HepG2 (cell line): Measurements from ENCODE around the gene DGKG. TPM values are rescaled to one million over a fixed set of nuclear protein-coding genes. Genes with fewer than 3 reads are reported as not detected.

ENCODE experiments used
- ATAC-seq: fragments of 200-7000 bp; cut with Tn5 transposase; 3 replicates; pipeline ENCODE4 v1.9.1; 2020; ENCODE audit warnings: mild to moderate bottlenecking, moderate library complexity
- BruUV-seq: library from RNA; stranded (reverse); fragments of 400-500 nt; replicated peaks from 2 replicates; lab custom pipeline; 2021; lab: Mats Ljungman, UMichigan
- CTCF ChIA-PET: fragments of 300-600 bp; formaldehyde crosslinking; extraction: SDS; loops from one replicate; lab custom pipeline; 2021; ENCODE audit warnings: low total read pairs, inconsistent platforms, low intra/inter-chr PET ratio; lab: Yijun Ruan, JAX
- POLR2A ChIA-PET: fragments of 350-600 bp; sonication (Branson Sonifier 250); formaldehyde crosslinking; loops from one replicate; lab custom pipeline; 2020; ENCODE audit warnings: antibody characterized with exemption, inconsistent platforms; lab: Yijun Ruan, JAX
- DNase-seq: peaks from one replicate; pipeline ENCODE4 v3.0.0-alpha.2; 2015; ENCODE audit warnings: low spot score
- FAIRE-seq: peaks from 3 replicates; lab custom pipeline; 2011; peaks lifted over from hg19 to GRCh38; lab: Jason Lieb, UNC
- H2AFZ ChIP-seq: one replicate; pipeline ENCODE4 v1.6.1; 2011; ENCODE audit warnings: low read length, inconsistent platforms
- H3K27ac ChIP-seq: fragments of 300-600 bp; 3 replicates; pipeline ENCODE4 v1.8.0; 2011; ENCODE audit warnings: mixed run types, mild to moderate bottlenecking, mixed read lengths, low read length, inconsistent platforms; ENCODE audit not compliant: insufficient read depth; ENCODE audit errors: extremely low read length
- H3K27me3 ChIP-seq, 2 experiments: fragments of 200-600 bp in 1 of 2; 2 replicates in 1 of 2; 3 replicates in 1 of 2; pipeline versions ENCODE4 v1.6.0 to v1.8.0; 2011; ENCODE audit warnings: low read length in 2 of 2, mild to moderate bottlenecking in 2 of 2, moderate library complexity in 2 of 2, inconsistent platforms in 1 of 2; ENCODE audit not compliant: insufficient read depth in 2 of 2, control insufficient read depth in 1 of 2
- H3K36me3 ChIP-seq, 2 experiments: fragments of 200-600 bp in 1 of 2; replicated peaks in 1 of 2; 2 replicates in 1 of 2; 3 replicates in 1 of 2; pipeline versions ENCODE4 v1.5.1 to v1.8.0; 2011; ENCODE audit warnings: low read length in 2 of 2, inconsistent platforms in 1 of 2; ENCODE audit not compliant: insufficient read depth in 2 of 2, control insufficient read depth in 1 of 2
- H3K4me1 ChIP-seq: 2 replicates; pipeline ENCODE4 v1.5.1; 2012; ENCODE audit warnings: low read length, inconsistent platforms; ENCODE audit not compliant: insufficient read depth
- H3K4me2 ChIP-seq: 2 replicates; pipeline ENCODE4 v1.6.0; 2011; ENCODE audit warnings: low read depth, low read length, inconsistent platforms
- H3K4me3 ChIP-seq, 3 experiments: fragments of 200-600 bp in 1 of 3; sonication (generic), shearing (Covaris generic) in 1 of 3; replicated peaks in 1 of 3; 2 replicates each; pipeline ENCODE4 v1.5.1; 2011 to 2016; ENCODE audit warnings: low read length in 3 of 3, inconsistent platforms in 2 of 3, low read depth in 2 of 3, mild to moderate bottlenecking in 2 of 3, control low read depth in 1 of 3, mixed read lengths in 1 of 3; ENCODE audit not compliant: insufficient read depth in 1 of 3
- H3K79me2 ChIP-seq: one replicate; pipeline ENCODE4 v1.6.1; 2011; ENCODE audit warnings: low read length, inconsistent platforms; ENCODE audit not compliant: insufficient read depth
- H3K9ac ChIP-seq: 2 replicates; pipeline ENCODE4 v1.6.0; 2011; ENCODE audit warnings: mild to moderate bottlenecking, low read depth, low read length, inconsistent platforms; ENCODE audit not compliant: insufficient read depth
- H3K9me3 ChIP-seq: 2 replicates; pipeline ENCODE4 v1.5.1; 2012; ENCODE audit warnings: mild to moderate bottlenecking, low read length
- H4K20me1 ChIP-seq: 2 replicates; pipeline ENCODE4 v1.6.0; 2011; ENCODE audit warnings: inconsistent platforms, mild to moderate bottlenecking, low read length, moderate library complexity; ENCODE audit not compliant: insufficient read depth
- FOSL2 ChIP-seq: sonication (generic); formaldehyde crosslinking; IDR thresholded peaks from 2 replicates; pipeline ENCODE4 v1.4.0; 2020; ENCODE audit warnings: missing genetic modification reagents
- RBAK ChIP-seq: sonication (generic); formaldehyde crosslinking; IDR thresholded peaks from 2 replicates; pipeline ENCODE4 v1.5.1; 2020; ENCODE audit warnings: mild to moderate bottlenecking, missing genetic modification reagents
- SATB2 ChIP-seq: sonication (generic); formaldehyde crosslinking; IDR thresholded peaks from 2 replicates; pipeline ENCODE4 v1.5.0; 2020; ENCODE audit warnings: missing genetic modification reagents
- SSRP1 ChIP-seq: IDR thresholded peaks from 2 replicates; pipeline ENCODE4 v1.6.1; 2016; ENCODE audit warnings: control low read depth
- STAG1 ChIP-seq: sonication (generic); formaldehyde crosslinking; IDR thresholded peaks from 2 replicates; pipeline ENCODE4 v1.4.0; 2020; ENCODE audit warnings: missing genetic modification reagents
- TARDBP ChIP-seq: sonication (generic); formaldehyde crosslinking; IDR thresholded peaks from 2 replicates; pipeline ENCODE4 v1.8.0; 2022; ENCODE audit warnings: mild to moderate bottlenecking, missing genetic modification reagents
- TSC22D2 ChIP-seq: sonication (generic); formaldehyde crosslinking; IDR thresholded peaks from 2 replicates; pipeline ENCODE4 v1.5.1; 2020; ENCODE audit warnings: missing genetic modification reagents, mild to moderate bottlenecking, borderline replicate concordance
- ZBTB37 ChIP-seq: sonication (generic); formaldehyde crosslinking; IDR thresholded peaks from 2 replicates; pipeline ENCODE4 v1.4.0; 2020; ENCODE audit warnings: mild to moderate bottlenecking, missing genetic modification reagents
- ZNF432 ChIP-seq: sonication (generic); formaldehyde crosslinking; IDR thresholded peaks from 2 replicates; pipeline ENCODE4 v1.5.0; 2020; ENCODE audit warnings: missing genetic modification reagents, mild to moderate bottlenecking, borderline replicate concordance
- ZNF44 ChIP-seq: sonication (generic); formaldehyde crosslinking; IDR thresholded peaks from 2 replicates; pipeline ENCODE4 v1.5.1; 2020; ENCODE audit warnings: mild to moderate bottlenecking, missing genetic modification reagents
- ZNF468 ChIP-seq: sonication (generic); formaldehyde crosslinking; IDR thresholded peaks from 2 replicates; pipeline ENCODE4 v1.8.0; 2022; ENCODE audit warnings: mild to moderate bottlenecking, moderate library complexity, missing genetic modification reagents
- ZNF501 ChIP-seq: sonication (generic); formaldehyde crosslinking; IDR thresholded peaks from 2 replicates; pipeline ENCODE4 v1.5.1; 2020; ENCODE audit warnings: mild to moderate bottlenecking, moderate library complexity, missing genetic modification reagents
- ZNF572 ChIP-seq: sonication (generic); formaldehyde crosslinking; IDR thresholded peaks from 2 replicates; pipeline ENCODE4 v1.5.1; 2020; ENCODE audit warnings: mild to moderate bottlenecking, missing genetic modification reagents
- ZNF598 ChIP-seq: sonication (generic); formaldehyde crosslinking; IDR thresholded peaks from 2 replicates; pipeline ENCODE4 v1.5.1; 2020; ENCODE audit warnings: mild to moderate bottlenecking, missing genetic modification reagents, borderline replicate concordance
- ZNF761 ChIP-seq: sonication (generic); formaldehyde crosslinking; conservative IDR thresholded peaks from 2 replicates; pipeline ENCODE4 v1.4.0; 2020; ENCODE audit warnings: mild to moderate bottlenecking, missing genetic modification reagents
- ZSCAN31 ChIP-seq: sonication (generic); formaldehyde crosslinking; IDR thresholded peaks from 2 replicates; pipeline ENCODE4 v1.5.0; 2020; ENCODE audit warnings: low read depth, mild to moderate bottlenecking, missing genetic modification reagents
- WGBS: methylation state at CpG from one replicate; pipeline ENCODE4 v1.1.6; 2017; ENCODE audit warnings: low lambda C conversion rate; 5-methylcytosine and 5-hydroxymethylcytosine counted together
- in situ Hi-C: cut with HindIII; loops from 2 replicates; pipeline ENCODE4 v1.10.0; 2017; ENCODE audit warnings: low pct_unique_long_range_greater_than_20kb; ENCODE audit not compliant: extremely low pct_ligation_motif_present
- intact Hi-C: fragments of 100-400 bp; cut with micrococcal nuclease; formaldehyde crosslinking; loops from one replicate; pipeline ENCODE4 v1.10.0; 2022; ENCODE audit not compliant: unreplicated experiment
- polyA plus RNA-seq, 8 experiments: library from polyadenylated mRNA; depleted of rRNA in 3 of 8; stranded (reverse) in 7 of 8; unstranded in 1 of 8; fragments of >200 nt; fragmentation: Illumina TruSeq in 4 of 8; extraction: Trizol in 4 of 8; gene quantifications; 2 replicates each; pipeline versions ENCODE4 v1.2.1 to v1.2.3, GENCODE V29; 2011 to 2016; ENCODE audit warnings: low read depth in 4 of 8, missing spikeins in 1 of 8, mixed read lengths in 1 of 8; ENCODE audit not compliant: insufficient read depth in 1 of 8
- total RNA-seq, 5 experiments: library from RNA; depleted of rRNA; stranded (reverse); fragments of >200 nt; fragmentation: Illumina TruSeq; extraction: Trizol; gene quantifications; 2 replicates each; pipeline ENCODE4 v1.2.3, GENCODE V29; 2016; ENCODE audit warnings: low read depth in 1 of 5
- TF ChIP-seq, protein P1 (sequence below): sonication (generic); formaldehyde crosslinking; IDR thresholded peaks from 2 replicates; pipeline ENCODE4 v1.8.0; 2022; ENCODE audit warnings: mild to moderate bottlenecking, missing genetic modification reagents, borderline replicate concordance

The DGKG gene
- total and polyA plus RNA-seq, 2 of the 13 experiments (the other 11 are each of a cell fraction or from before 2014, with no cell fraction given), result 3.8 to 6.2 TPM

- TF ChIP-seq, protein P1, sequence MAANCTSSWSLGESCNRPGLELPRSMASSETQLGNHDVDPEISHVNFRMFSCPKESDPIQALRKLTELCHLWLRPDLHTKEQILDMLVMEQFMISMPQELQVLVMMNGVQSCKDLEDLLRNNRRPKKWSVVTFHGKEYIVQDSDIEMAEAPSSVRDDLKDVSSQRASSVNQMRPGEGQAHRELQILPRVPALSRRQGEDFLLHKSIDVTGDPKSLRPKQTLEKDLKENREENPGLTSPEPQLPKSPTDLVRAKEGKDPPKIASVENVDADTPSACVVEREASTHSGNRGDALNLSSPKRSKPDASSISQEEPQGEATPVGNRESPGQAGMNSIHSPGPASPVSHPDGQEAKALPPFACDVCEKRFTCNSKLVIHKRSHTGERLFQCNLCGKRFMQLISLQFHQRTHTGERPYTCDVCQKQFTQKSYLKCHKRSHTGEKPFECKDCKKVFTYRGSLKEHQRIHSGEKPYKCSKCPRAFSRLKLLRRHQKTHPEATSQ, result no peak
These were observed 229.5 kb downstream of the DGKG start (continued) for GRCh38 chr3:186132487-186132886.

DNA sequence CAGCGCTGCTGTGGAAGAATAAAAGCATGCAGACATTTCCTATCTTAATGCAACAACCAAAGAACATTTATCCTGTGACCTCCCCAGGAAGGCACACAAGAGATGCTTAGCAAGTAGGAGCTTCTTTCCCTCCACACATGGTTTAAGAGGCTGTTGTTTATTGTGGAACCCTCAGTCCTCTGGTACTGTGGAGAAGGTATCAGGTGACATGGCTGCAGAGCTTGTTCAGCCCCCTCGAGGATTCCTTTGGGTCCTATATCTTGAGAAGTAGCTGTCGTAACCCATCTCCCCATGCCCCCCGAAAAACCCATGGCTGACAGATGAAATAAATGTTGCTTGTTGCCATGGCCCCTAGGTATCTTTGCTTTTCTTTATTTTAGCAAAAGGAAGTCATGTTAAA is 232.8 kb downstream of the DGKG start:
- no TSS peak for BruUV-seq
- intact Hi-C loops, result no loop called here
- WGBS, result 60% methylated on average over 4 of the region's 4 CpGs
- H2AFZ ChIP-seq, result no peak overlapping the region
- ATAC-seq, result no peak
- no peaks in the 10 kb centered on the region for H3K9me3 ChIP-seq
- H3K4me1 ChIP-seq, result peaks cover 21% of the 10 kb centered on the region
- no peak overlapping the region for H3K9ac ChIP-seq
- no peaks in the 10 kb centered on the region for H4K20me1 ChIP-seq
- TF ChIP-seq ZSCAN31 (CRISPR knock-in tag), result no peak
- TF ChIP-seq TARDBP (CRISPR knock-in tag), result no peak
- TF ChIP-seq, all 625 proteins: peak for 0
- in situ Hi-C loops, result no loop called here
- no peaks in the 10 kb centered on the region for H3K27me3 ChIP-seq
- no peak overlapping the region for H3K4me2 ChIP-seq
- H3K79me2 ChIP-seq, result no peaks in the 10 kb centered on the region
- H3K36me3 ChIP-seq, result no peaks in the 10 kb centered on the region
- H3K4me3 ChIP-seq, result no peak overlapping the region
- FAIRE-seq (no peak), DNase-seq (no peak)
- CTCF ChIA-PET, result no interaction called here
- POLR2A ChIA-PET, result no interaction called here
- no peak overlapping the region for H3K27ac ChIP-seq

DNA sequence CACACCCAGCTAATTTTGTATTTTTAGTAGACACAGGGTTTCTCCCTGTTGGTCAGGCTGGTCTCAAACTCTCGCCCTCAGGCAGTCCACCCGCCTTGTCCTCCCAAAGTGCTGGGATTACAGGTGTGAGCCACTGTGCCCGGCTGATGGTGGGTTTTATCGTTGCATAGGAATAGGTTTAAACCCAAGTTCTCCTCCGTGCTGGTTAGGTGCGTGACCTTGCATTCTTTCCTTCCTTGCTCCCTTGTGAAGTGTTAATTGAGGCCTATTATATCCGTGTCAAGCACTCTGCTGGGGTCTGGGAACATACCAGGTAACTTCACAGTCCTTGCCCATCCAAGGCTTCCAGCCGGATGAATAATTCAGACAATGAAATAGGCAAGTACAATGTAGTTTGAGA is 233.9 kb downstream of the DGKG start:
- Histone ChIP-seq H3K4me1 (peaks cover 17% of the 10 kb centered on the region), H3K4me3 (no peak overlapping the region), H3K79me2 (no peaks in the 10 kb centered on the region), H4K20me1 (no peaks in the 10 kb centered on the region), H3K4me2 (no peak overlapping the region), H3K27me3 (no peaks in the 10 kb centered on the region), H2AFZ (no peak overlapping the region), H3K9me3 (no peaks in the 10 kb centered on the region), H3K9ac (no peak overlapping the region), H3K27ac (no peak overlapping the region), H3K36me3 (no peaks in the 10 kb centered on the region)
- intact Hi-C loops (no loop called here), in situ Hi-C loops (no loop called here)
- CTCF ChIA-PET, result no interaction called here
- FAIRE-seq (no peak), ATAC-seq (no peak), DNase-seq (no peak)
- WGBS, result 71% methylated on average over 8 of the region's 8 CpGs
- POLR2A ChIA-PET, result no interaction called here
- no TSS peak for BruUV-seq
- TF ChIP-seq ZNF598 (no peak), ZNF44 (no peak), ZBTB37 (no peak), SSRP1 (CRISPR knock-in tag) (no peak), FOSL2 (CRISPR knock-in tag) (no peak), ZNF572 (CRISPR knock-in tag) (no peak), ZNF432 (no peak), ZNF501 (no peak), TSC22D2 (CRISPR knock-in tag) (no peak), ZNF468 (CRISPR knock-in tag) (no peak), STAG1 (CRISPR knock-in tag) (no peak), ZNF761 (no peak), TARDBP (CRISPR knock-in tag) (no peak), SATB2 (CRISPR knock-in tag) (no peak), RBAK (CRISPR knock-in tag) (no peak)
